HG03159 (cell line): ENCODE results near the gene CCDC9B.

ENCODE experiments used
- ATAC-seq: cut with Tn5 transposase; IDR thresholded peaks from one replicate; pipeline ENCODE4 v1.9.1; 2021; ENCODE audit warnings: mild to moderate bottlenecking, moderate library complexity; ENCODE audit not compliant: unreplicated experiment

The CCDC9B gene

GRCh38 chr15:40345867-40346578 lies 5.3 kb upstream of the CCDC9B start:
- ATAC-seq: no peak

- no peak for ATAC-seq
Observed at GRCh38 chr15:40345225-40345866, 4.6 kb upstream of the CCDC9B start.

GRCh38 chr15:40344631-40345120 lies 3.9 kb upstream of the CCDC9B start:
- no peak for ATAC-seq

- ATAC-seq: no peak
Observed at GRCh38 chr15:40344217-40344616, 3.5 kb upstream of the CCDC9B start.

- ATAC-seq: no peak
Observed at GRCh38 chr15:40343512-40343911, 2.8 kb upstream of the CCDC9B start.

- ATAC-seq: no peak
Observed at GRCh38 chr15:40342416-40343320, 1.9 kb upstream of the CCDC9B start.

GRCh38 chr15:40340038-40340739 lies 550 bp downstream of the CCDC9B start:
- ATAC-seq: no peak

GRCh38 chr15:40339621-40339945 lies 1.2 kb downstream of the CCDC9B start:
- ATAC-seq: no peak

- ATAC-seq: no peak
Observed at GRCh38 chr15:40338921-40339620, 1.7 kb downstream of the CCDC9B start.

- peak; percentile 49 for ATAC-seq
Observed at GRCh38 chr15:40338041-40338657, 2.6 kb downstream of the CCDC9B start.

GRCh38 chr15:40337597-40337996 lies 3.1 kb downstream of the CCDC9B start:
- ATAC-seq: no peak

- ATAC-seq: no peak
Observed at GRCh38 chr15:40336744-40337122, 4.0 kb downstream of the CCDC9B start.

GRCh38 chr15:40335938-40336743 lies 4.6 kb downstream of the CCDC9B start:
- ATAC-seq: no peak

GRCh38 chr15:40334941-40335795 lies 5.6 kb downstream of the CCDC9B start:
- no peak for ATAC-seq

- no peak for ATAC-seq
Observed at GRCh38 chr15:40334541-40334940, 6.2 kb downstream of the CCDC9B start.

GRCh38 chr15:40333922-40334492 lies 6.7 kb downstream of the CCDC9B start:
- no peak for ATAC-seq

- no peak for ATAC-seq
Observed at GRCh38 chr15:40332113-40332781, 8.5 kb downstream of the CCDC9B start.
